Right hindlimb (tissue), 1 donor: ENCODE measurements around the gene RAE1.

Experiments used
- DNase-seq: peaks from one replicate; pipeline ENCODE4 v3.0.0-alpha.2; 2018

Gene RAE1

GRCh38 chr20:57401565-57401918, 50.5 kb downstream of the RAE1 start:
- no peak for DNase-seq

GRCh38 chr20:57402206-57403125, 51.4 kb downstream of the RAE1 start:
- DNase-seq = no peak

GRCh38 chr20:57403216-57403615, 52.2 kb downstream of the RAE1 start:
- DNase-seq = no peak

GRCh38 chr20:57404006-57404405, 53.0 kb downstream of the RAE1 start:
- no peak for DNase-seq

GRCh38 chr20:57404419-57405072, 53.5 kb downstream of the RAE1 start:
- DNase-seq = no peak

- DNase-seq = no peak
These were observed 54.4 kb downstream of the RAE1 start for GRCh38 chr20:57405236-57406016.

- no peak for DNase-seq
These were observed 56.5 kb downstream of the RAE1 start for GRCh38 chr20:57407541-57407956.

- DNase-seq = no peak
These were observed 57.1 kb downstream of the RAE1 start for GRCh38 chr20:57408131-57408530.

- no peak for DNase-seq
These were observed 57.6 kb downstream of the RAE1 start for GRCh38 chr20:57408536-57409233.

GRCh38 chr20:57409316-57409671, 58.2 kb downstream of the RAE1 start:
- no peak for DNase-seq

GRCh38 chr20:57409672-57410397, 58.8 kb downstream of the RAE1 start:
- no peak for DNase-seq

GRCh38 chr20:57410398-57410920, 59.4 kb downstream of the RAE1 start:
- no peak for DNase-seq

- DNase-seq = no peak
These were observed 59.9 kb downstream of the RAE1 start for GRCh38 chr20:57410924-57411323.

GRCh38 chr20:57411406-57412283, 60.6 kb downstream of the RAE1 start:
- DNase-seq = no peak

- no peak for DNase-seq
These were observed 61.4 kb downstream of the RAE1 start for GRCh38 chr20:57412347-57413029.

GRCh38 chr20:57413986-57414385, 62.9 kb downstream of the RAE1 start:
- no peak for DNase-seq

GRCh38 chr20:57414867-57415592, 64.0 kb downstream of the RAE1 start:
- no peak for DNase-seq

GRCh38 chr20:57415771-57416170, 64.7 kb downstream of the RAE1 start:
- DNase-seq = no peak

GRCh38 chr20:57416296-57417022, 65.4 kb downstream of the RAE1 start:
- DNase-seq = no peak
